GM23248 (cell line): ENCODE results near the gene CES2.

Experiments
- EZH2 ChIP-seq: fragments of 200-600 bp; sonication (generic); IDR thresholded peaks from 2 replicates; pipeline ENCODE4 v1.6.1; 2018; ENCODE audit warnings: antibody characterized with exemption, mild to moderate bottlenecking; ENCODE audit not compliant: insufficient read depth, poor library complexity, severe bottlenecking
- EZH2phosphoT487 ChIP-seq: fragments of 200-600 bp; sonication (generic); IDR thresholded peaks from 2 replicates; pipeline ENCODE4 v1.6.1; 2018; ENCODE audit warnings: antibody characterized with exemption, moderate library complexity, mild to moderate bottlenecking, low read depth; ENCODE audit not compliant: insufficient read depth

DNA sequence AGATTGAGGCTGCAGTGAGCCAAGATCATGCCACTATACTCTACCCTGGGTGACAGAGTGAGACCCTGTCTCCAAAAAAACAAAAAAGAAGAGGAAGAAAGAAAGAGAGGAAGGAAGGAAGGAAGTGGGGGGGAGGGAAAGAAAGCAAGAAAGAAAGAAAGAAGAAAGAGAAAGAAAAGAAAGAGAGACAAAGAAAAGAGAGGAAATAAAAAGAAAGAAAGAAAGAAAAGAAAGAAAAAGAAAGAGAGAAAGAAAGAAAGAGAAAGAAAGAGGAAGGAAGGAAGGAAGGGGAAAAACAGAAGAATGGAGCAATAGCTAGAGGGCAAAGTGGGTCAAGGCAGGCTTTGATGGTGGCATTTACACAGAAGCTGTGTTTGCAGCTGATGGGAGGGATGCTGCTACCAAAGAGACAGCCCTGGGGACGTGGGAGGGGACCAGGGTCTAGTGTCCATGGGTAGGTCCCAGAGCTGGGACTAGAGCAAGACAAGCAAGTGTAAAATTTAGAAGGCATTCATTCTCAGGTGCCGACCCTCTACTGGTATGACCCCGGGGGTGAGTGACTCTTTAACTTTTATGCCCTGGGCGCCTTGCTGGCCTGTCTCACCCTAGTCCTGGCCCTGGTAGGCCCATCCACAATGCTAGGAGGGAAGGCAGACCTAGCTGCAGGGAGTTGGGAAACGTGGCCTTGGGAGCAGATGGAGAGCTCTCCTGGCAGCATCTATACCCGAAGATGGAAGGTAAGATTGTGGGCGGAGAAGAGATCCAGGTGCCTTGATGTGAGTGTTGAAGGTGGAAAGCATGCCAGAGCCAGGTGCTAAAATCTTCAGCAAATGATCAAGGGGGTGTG, 23.8 kb downstream of the CES2 start:
- TF ChIP-seq EZH2: no peak
- no peak for TF ChIP-seq EZH2phosphoT487
